Osteoblast (primary cell): ENCODE results near the gene GALNS. TPM values are rescaled to one million over a fixed set of nuclear protein-coding genes. Genes with fewer than 3 reads are reported as not detected.
"Not testable (repeated sequence)": the region's sequence is repeated elsewhere in the genome, so short reads cannot be mapped to it uniquely, and the experiment has no call there.

Experiments used
- DNase-seq: peaks from one replicate; pipeline ENCODE4 v3.0.0; 2011; ENCODE audit warnings: low spot score, mixed read lengths; ENCODE audit not compliant: insufficient read length; ENCODE audit errors: missing footprints
- H2AFZ ChIP-seq: 2 replicates; pipeline ENCODE4 v1.6.0; 2011; ENCODE audit warnings: mild to moderate bottlenecking, low read length
- H3K27ac ChIP-seq: 2 replicates; pipeline ENCODE4 v1.5.1; 2011; ENCODE audit warnings: mild to moderate bottlenecking, low read depth, low read length, moderate library complexity
- H3K27me3 ChIP-seq: 2 replicates; pipeline ENCODE4 v1.6.0; 2012; ENCODE audit warnings: mild to moderate bottlenecking, control low read depth, inconsistent platforms, low read length, moderate library complexity; ENCODE audit not compliant: insufficient read depth
- H3K36me3 ChIP-seq: 2 replicates; pipeline ENCODE4 v1.5.1; 2011; ENCODE audit warnings: mild to moderate bottlenecking, low read length, control low read depth, moderate library complexity; ENCODE audit not compliant: insufficient read depth
- H3K4me1 ChIP-seq: 2 replicates; pipeline ENCODE4 v1.5.1; 2011; ENCODE audit warnings: mild to moderate bottlenecking, low read length, control low read depth, moderate library complexity; ENCODE audit not compliant: insufficient read depth
- H3K4me2 ChIP-seq: 2 replicates; pipeline ENCODE4 v1.6.0; 2011; ENCODE audit warnings: mild to moderate bottlenecking, low read length; ENCODE audit not compliant: insufficient read depth
- H3K4me3 ChIP-seq: fragments of 200-600 bp; sonication (generic); 3 replicates; pipeline ENCODE4 v1.5.1; 2012; ENCODE audit warnings: mild to moderate bottlenecking, low read length, inconsistent platforms; ENCODE audit not compliant: insufficient read depth
- H3K79me2 ChIP-seq: 2 replicates; pipeline ENCODE4 v1.6.0; 2012; ENCODE audit warnings: mild to moderate bottlenecking, low read length, control low read depth, inconsistent platforms; ENCODE audit not compliant: insufficient read depth
- H3K9me3 ChIP-seq: 2 replicates; pipeline ENCODE4 v1.5.1; 2011; ENCODE audit warnings: low read depth, low read length, control low read depth
- H4K20me1 ChIP-seq: 2 replicates; pipeline ENCODE4 v1.6.0; 2012; ENCODE audit warnings: mild to moderate bottlenecking, low read length, control low read depth; ENCODE audit not compliant: insufficient read depth
- CTCF ChIP-seq: IDR thresholded peaks from 2 replicates; pipeline ENCODE4 v1.5.1; 2011; ENCODE audit warnings: mild to moderate bottlenecking, low read depth, low read length, moderate library complexity; ENCODE audit errors: extremely low read depth
- total RNA-seq: library from RNA; depleted of rRNA; stranded (reverse); fragments of >200 nt; gene quantifications from 2 replicates; pipeline ENCODE4 v1.2.3, GENCODE V29; 2012

The GALNS gene
- total RNA-seq, 1 donor, result 48.1 TPM

GRCh38 chr16:88824256-88825077 lies 32.3 kb downstream of the GALNS start:
- TF ChIP-seq CTCF, result no peak
- no peaks in the 10 kb centered on the region for H3K4me1 ChIP-seq

GRCh38 chr16:88823646-88824045 lies 33.1 kb downstream of the GALNS start:
- H3K27me3 ChIP-seq, H4K20me1 ChIP-seq, H3K4me2 ChIP-seq, H3K4me1 ChIP-seq, H2AFZ ChIP-seq, H3K79me2 ChIP-seq, H3K36me3 ChIP-seq, H3K27ac ChIP-seq, H3K9me3 ChIP-seq, DNase-seq, H3K4me3 ChIP-seq: not testable (repeated sequence)

More at GRCh38 chr16:88824256-88825077, 32.3 kb downstream of the GALNS start:
- DNase-seq, result no peak
- no peaks in the 10 kb centered on the region for H3K27me3 ChIP-seq
- H3K4me3 ChIP-seq, result no peak overlapping the region
- H3K27ac ChIP-seq, result no peak overlapping the region
- no peaks in the 10 kb centered on the region for H3K36me3 ChIP-seq
- H3K9me3 ChIP-seq, result no peaks in the 10 kb centered on the region
- no peak overlapping the region for H3K4me2 ChIP-seq
- H3K79me2 ChIP-seq, result no peaks in the 10 kb centered on the region
- H2AFZ ChIP-seq, result no peak overlapping the region
- no peaks in the 10 kb centered on the region for H4K20me1 ChIP-seq

DNA sequence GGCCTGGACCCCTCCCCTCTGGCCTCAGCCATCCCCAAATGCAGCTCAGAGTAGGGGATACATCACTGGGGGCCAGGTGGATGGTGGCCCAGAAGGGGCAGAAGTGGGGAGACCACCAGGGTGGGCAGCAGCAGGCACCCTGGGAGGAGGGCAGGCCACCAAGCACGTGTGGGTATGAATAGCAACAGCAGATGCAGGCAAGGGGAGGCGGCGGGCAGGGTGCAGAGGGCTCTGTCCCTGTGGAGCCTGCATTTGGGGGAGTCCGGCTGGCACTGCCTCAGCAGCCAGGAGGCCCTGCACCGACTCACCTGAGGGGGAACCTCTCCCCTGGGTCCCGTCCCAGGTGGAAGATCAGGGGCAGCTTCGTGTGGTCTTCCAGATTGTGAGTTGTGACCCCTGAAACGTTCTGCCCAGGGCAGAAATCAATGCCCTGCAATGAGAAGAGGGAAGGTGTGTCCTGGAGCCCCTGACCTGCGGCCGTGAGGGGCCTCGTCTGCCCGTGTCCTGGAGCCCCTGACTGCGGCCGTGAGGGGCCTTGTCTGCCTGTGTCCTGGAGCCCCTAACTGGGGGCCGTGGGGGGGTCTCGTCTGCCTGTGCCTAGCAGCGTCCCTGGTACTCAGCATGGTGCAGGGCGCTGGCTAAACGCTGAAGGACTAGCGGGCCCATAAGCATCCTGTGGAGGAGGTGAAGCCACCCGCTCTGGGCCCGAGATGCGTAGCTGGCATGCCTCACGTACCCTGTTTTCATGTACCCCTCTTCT lies 34.3 kb downstream of the GALNS start:
- H3K4me1 ChIP-seq, result no peaks in the 10 kb centered on the region
- DNase-seq, result no peak
- H4K20me1 ChIP-seq, result no peaks in the 10 kb centered on the region
- H3K9me3 ChIP-seq, result no peaks in the 10 kb centered on the region
- H3K27ac ChIP-seq, result no peak overlapping the region
- H3K27me3 ChIP-seq, result no peaks in the 10 kb centered on the region
- no peaks in the 10 kb centered on the region for H3K79me2 ChIP-seq
- TF ChIP-seq CTCF, result no peak
- no peaks in the 10 kb centered on the region for H3K36me3 ChIP-seq
- no peak overlapping the region for H3K4me3 ChIP-seq
- no peak overlapping the region for H2AFZ ChIP-seq
- H3K4me2 ChIP-seq, result no peak overlapping the region

- Histone ChIP-seq H3K4me1 (no peaks in the 10 kb centered on the region), H3K36me3 (no peaks in the 10 kb centered on the region)
These were observed 35.4 kb downstream of the GALNS start for GRCh38 chr16:88821168-88821850.

More at GRCh38 chr16:88821168-88821850, 35.4 kb downstream of the GALNS start:
- no peak overlapping the region for H3K4me3 ChIP-seq
- no peak overlapping the region for H2AFZ ChIP-seq
- no peak overlapping the region for H3K4me2 ChIP-seq
- H3K27me3 ChIP-seq, result no peaks in the 10 kb centered on the region
- H3K27ac ChIP-seq, result no peak overlapping the region
- no peak for TF ChIP-seq CTCF
- no peaks in the 10 kb centered on the region for H3K79me2 ChIP-seq
- no peaks in the 10 kb centered on the region for H3K9me3 ChIP-seq
- DNase-seq, result no peak
- no peaks in the 10 kb centered on the region for H4K20me1 ChIP-seq
